ENCODE results near the gene RERE.

GRCh38 chr1:8419861-8420260 is 397.6 kb downstream of the RERE start:
- TF ChIP-seq CTCF (IDR thresholded peaks at IDR 0.05) (no peak), SIN3A (IDR thresholded peaks at IDR 0.05; ENCODE audit: borderline replicate concordance, insufficient read depth, low read depth, low read length) (no peak), POLR2AphosphoS5 (IDR thresholded peaks at IDR 0.05; ENCODE audit: low read depth, low read length) (no peak), REST (IDR thresholded peaks at IDR 0.05; ENCODE audit: insufficient read depth in 1 of 2, low read depth in 2 of 2, low read length in 1 of 2) (no peak)

Measured in Panc1 (cell line).